Measurements from ENCODE around the gene MGST2. TPM values are rescaled to one million over a fixed set of nuclear protein-coding genes. Genes with fewer than 3 reads are reported as not detected.

Gene MGST2
- total and polyA plus RNA-seq, 8 donors, result 7.6 to 271 (median 47.3) TPM

DNA sequence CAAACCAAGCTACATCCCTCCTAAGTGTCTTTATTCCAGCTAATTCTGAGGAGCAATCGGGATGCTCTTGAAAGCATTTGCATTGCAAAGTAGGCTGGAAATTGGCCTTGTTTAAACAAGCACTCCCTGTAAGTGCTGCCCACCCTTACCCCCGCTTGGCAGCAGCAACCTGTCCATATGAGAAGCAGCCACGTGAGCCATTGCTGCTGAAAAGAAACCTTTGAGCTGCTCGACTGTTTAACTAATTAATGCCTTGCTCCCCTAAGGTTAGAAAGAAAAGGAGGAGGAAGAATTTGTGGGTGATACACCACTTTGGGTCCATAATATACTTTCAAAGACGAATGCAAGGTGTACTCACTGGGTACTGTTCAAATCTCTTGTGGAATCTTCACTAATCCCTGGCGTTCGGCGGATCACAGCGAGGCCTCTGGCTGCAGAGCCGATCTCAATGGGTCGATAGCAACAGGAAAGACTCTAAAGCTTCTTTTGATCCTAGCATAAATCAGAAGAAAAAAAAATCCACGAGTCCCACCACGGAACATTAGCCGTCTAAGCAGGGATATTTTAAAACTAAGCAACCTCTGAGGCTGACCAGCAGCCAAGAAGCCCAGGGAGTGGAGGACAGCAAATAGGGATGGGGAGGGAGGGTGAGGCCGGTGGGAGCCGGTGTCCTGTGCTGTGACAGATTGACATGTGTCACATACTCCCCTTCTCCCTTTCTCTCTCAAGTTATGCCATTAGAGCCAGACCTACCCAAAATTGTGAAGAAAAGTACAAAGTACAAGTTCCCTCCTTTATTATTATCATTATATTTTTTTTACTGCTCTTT lies 37.2 kb upstream of the MGST2 start:
- intact Hi-C loops (cut with DNase I; ENCODE audit: low total_unique reads), result no loop called here
- Histone ChIP-seq H3K9me3 (no peaks in the 10 kb centered on the region), H3K27me3 (no peaks in the 10 kb centered on the region), H3K4me3 (no peak overlapping the region), H3K36me3 (no peaks in the 10 kb centered on the region), H3K27ac (no peak overlapping the region), H3K4me1 (peaks cover 0 to 7% (median 4%) of the 10 kb centered on the region in 4 donors)
- no peak for TF ChIP-seq POLR2AphosphoS5 (IDR thresholded peaks at IDR 0.05)
- no peak for TF ChIP-seq POLR2A (IDR thresholded peaks at IDR 0.05)
- TF ChIP-seq, protein P1, sequence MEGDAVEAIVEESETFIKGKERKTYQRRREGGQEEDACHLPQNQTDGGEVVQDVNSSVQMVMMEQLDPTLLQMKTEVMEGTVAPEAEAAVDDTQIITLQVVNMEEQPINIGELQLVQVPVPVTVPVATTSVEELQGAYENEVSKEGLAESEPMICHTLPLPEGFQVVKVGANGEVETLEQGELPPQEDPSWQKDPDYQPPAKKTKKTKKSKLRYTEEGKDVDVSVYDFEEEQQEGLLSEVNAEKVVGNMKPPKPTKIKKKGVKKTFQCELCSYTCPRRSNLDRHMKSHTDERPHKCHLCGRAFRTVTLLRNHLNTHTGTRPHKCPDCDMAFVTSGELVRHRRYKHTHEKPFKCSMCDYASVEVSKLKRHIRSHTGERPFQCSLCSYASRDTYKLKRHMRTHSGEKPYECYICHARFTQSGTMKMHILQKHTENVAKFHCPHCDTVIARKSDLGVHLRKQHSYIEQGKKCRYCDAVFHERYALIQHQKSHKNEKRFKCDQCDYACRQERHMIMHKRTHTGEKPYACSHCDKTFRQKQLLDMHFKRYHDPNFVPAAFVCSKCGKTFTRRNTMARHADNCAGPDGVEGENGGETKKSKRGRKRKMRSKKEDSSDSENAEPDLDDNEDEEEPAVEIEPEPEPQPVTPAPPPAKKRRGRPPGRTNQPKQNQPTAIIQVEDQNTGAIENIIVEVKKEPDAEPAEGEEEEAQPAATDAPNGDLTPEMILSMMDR (IDR thresholded peaks at IDR 0.05), result no peak
- no peak for TF ChIP-seq EP300 (IDR thresholded peaks at IDR 0.05)
- DNase-seq, result peak; percentile 53 to 70
- WGBS, 5 donors, result 38 to 54% (median 49%) methylated on average over 16 of the region's 16 CpGs

DNA sequence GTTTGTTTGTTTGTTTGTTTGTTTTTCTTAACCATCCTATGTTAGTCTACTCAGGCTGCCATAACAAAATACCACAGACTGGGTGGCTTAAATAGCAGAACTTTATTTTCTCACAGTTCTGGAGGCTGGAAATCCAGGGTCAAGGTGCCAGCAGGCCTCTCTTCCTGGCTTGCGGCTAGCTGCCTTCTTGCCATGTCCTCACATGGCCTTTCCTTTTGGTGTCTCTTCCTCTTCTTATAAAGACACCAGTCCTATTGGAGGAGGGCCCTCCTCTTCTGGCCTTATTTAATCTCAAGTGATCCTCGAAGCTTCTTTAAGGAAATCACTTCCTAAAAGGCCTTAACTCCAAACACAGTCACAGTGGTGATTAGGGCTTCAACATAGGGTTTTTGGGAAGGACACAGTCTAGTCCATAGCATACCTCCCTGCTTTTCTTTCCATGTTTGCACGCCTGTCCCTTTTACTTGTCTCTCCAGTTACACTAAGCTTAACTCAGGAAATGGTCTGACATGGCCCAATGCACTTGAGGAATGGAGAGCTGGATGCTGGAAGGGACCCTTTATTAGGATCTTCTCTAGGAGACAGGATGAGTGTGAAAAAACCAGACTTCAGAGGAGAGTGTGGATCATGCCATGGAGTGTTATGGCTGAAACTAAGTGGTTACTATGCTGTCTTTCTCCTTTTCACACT lies 36.0 kb upstream of the MGST2 start:
- intact Hi-C loops (cut with DNase I; ENCODE audit: low total_unique reads), result loop anchor here (10.0 kb wide), 1 partner anchor 135 kb away; no protein-coding TSS in a partner anchor
- WGBS, 5 donors, result 68 to 85% (median 74%) methylated on average over 3 of the region's 3 CpGs

DNA sequence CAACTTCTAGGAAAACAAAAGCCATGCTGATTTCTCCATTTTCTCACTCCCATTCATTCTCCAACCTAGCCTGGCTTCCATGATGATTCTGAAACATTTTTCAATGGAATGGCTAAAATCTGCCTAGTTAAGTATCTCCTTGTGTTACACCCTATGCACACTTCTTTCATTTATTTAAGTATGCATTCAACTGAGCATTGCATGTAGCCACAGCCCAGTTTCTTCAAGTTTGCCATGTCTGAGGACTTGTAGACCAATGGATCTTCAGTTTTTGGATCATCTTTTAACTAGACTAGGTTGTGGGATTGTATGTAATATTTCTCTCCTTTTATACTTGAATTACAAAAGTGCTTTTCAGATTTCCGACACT lies 35.5 kb upstream of the MGST2 start:
- H3K4me1 ChIP-seq, result peaks cover 0 to 8% (median 5%) of the 10 kb centered on the region in 4 donors
- intact Hi-C loops (cut with DNase I; ENCODE audit: low total_unique reads), result loop anchor here (10.0 kb wide), 1 partner anchor 135 kb away; no protein-coding TSS in a partner anchor
- WGBS, 5 donors, result 96 to 100% (median 97%) methylated on average over 1 of the region's 1 CpG

More for the DNA sequence above, 36.0 kb upstream of the MGST2 start:
- no peak for DNase-seq
- Histone ChIP-seq H3K4me3 (no peak overlapping the region), H3K27me3 (no peaks in the 10 kb centered on the region), H3K4me1 (peaks cover 0 to 8% (median 5%) of the 10 kb centered on the region in 4 donors), H3K27ac (no peak overlapping the region), H3K9me3 (no peaks in the 10 kb centered on the region), H3K36me3 (no peaks in the 10 kb centered on the region)
- TF ChIP-seq EP300 (IDR thresholded peaks at IDR 0.05) (no peak), POLR2AphosphoS5 (IDR thresholded peaks at IDR 0.05) (no peak), POLR2A (IDR thresholded peaks at IDR 0.05) (no peak)
- TF ChIP-seq, protein P1 (IDR thresholded peaks at IDR 0.05), result no peak

DNA sequence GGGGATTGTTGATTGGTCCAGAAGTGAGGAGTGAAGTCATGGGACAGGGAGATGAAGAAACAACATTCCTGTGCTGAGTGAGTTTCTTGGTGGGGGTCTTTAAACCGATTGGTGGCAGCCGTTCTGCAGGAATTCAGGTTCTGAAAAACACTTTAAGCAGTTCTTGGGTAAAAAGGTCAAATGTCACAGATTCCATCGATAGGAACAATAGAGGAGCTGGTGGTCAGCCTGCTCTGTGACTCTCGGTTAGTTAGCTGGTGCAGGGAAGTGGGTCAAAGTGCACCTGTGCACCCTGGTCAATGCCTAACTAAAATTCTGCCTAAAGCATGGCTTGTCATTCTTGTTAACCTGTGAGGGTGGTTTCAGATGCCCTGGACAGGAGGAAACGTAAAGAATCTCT lies 34.6 kb upstream of the MGST2 start:
- no peaks in the 10 kb centered on the region for H3K36me3 ChIP-seq
- intact Hi-C loops (cut with DNase I; ENCODE audit: low total_unique reads), result loop anchor here (10.0 kb wide), 1 partner anchor 136 kb away; no protein-coding TSS in a partner anchor
- no peaks in the 10 kb centered on the region for H3K9me3 ChIP-seq
- peaks cover 0 to 8% (median 5%) of the 10 kb centered on the region in 4 donors for H3K4me1 ChIP-seq
- H3K27ac ChIP-seq, result no peak overlapping the region
- TF ChIP-seq, protein P1 (IDR thresholded peaks at IDR 0.05), result no peak
- TF ChIP-seq POLR2A (IDR thresholded peaks at IDR 0.05), result no peak
- TF ChIP-seq POLR2AphosphoS5 (IDR thresholded peaks at IDR 0.05), result no peak
- TF ChIP-seq EP300 (IDR thresholded peaks at IDR 0.05), result no peak
- H3K4me3 ChIP-seq, result no peak overlapping the region
- WGBS, 5 donors, result 58 to 72% (median 62%) methylated on average over 5 of the region's 5 CpGs
- H3K27me3 ChIP-seq, result no peaks in the 10 kb centered on the region
- no peak for DNase-seq

More for the DNA sequence above, 35.5 kb upstream of the MGST2 start:
- Histone ChIP-seq H3K36me3 (no peaks in the 10 kb centered on the region), H3K4me3 (no peak overlapping the region), H3K27me3 (no peaks in the 10 kb centered on the region), H3K9me3 (no peaks in the 10 kb centered on the region), H3K27ac (no peak overlapping the region)
- no peak for DNase-seq
- TF ChIP-seq POLR2A (IDR thresholded peaks at IDR 0.05) (no peak), EP300 (IDR thresholded peaks at IDR 0.05) (no peak)
- TF ChIP-seq, protein P1 (IDR thresholded peaks at IDR 0.05), result no peak

All from stomach (tissue), 9 donors.